WTC11 (cell line): ENCODE measurements around the gene TAF6. TPM values are rescaled to one million over a fixed set of nuclear protein-coding genes. Genes with fewer than 3 reads are reported as not detected.

Experiments
- ATAC-seq: fragments of 200-7000 bp; cut with Tn5 transposase; 2 replicates; pipeline ENCODE4 v1.10.0; 2021; ENCODE audit warnings: mild to moderate bottlenecking, moderate library complexity
- CTCF ChIA-PET: fragments of 300-600 bp; sonication (Branson Sonifier 250); formaldehyde crosslinking; loops from one replicate; lab custom pipeline; 2021; ENCODE audit warnings: antibody characterized with exemption; lab: Charles Lee
- POLR2A ChIA-PET: fragments of 350-600 bp; sonication (Branson Sonifier 250); formaldehyde crosslinking; loops from one replicate; lab custom pipeline; 2021; ENCODE audit warnings: antibody characterized with exemption; lab: Charles Lee
- DNase-seq: peaks from one replicate; pipeline ENCODE4 v3.0.0; 2021; ENCODE audit warnings: low spot score
- H3K27ac Mint-ChIP-seq: 2 replicates; pipeline ENCODE4 v1.8.0; 2021; ENCODE audit warnings: mixed read lengths
- H3K27me3 Mint-ChIP-seq: 2 replicates; pipeline ENCODE4 v1.8.0; 2021; ENCODE audit warnings: low read depth, mild to moderate bottlenecking, moderate library complexity, mixed read lengths
- H3K36me3 Mint-ChIP-seq: 2 replicates; pipeline ENCODE4 v1.8.0; 2021; ENCODE audit warnings: mixed read lengths
- H3K4me1 Mint-ChIP-seq: 2 replicates; pipeline ENCODE4 v1.8.0; 2022; ENCODE audit warnings: mixed read lengths
- H3K4me3 Mint-ChIP-seq: 2 replicates; pipeline ENCODE4 v1.8.0; 2021; ENCODE audit warnings: mild to moderate bottlenecking, moderate library complexity, mixed read lengths
- H3K9me3 Mint-ChIP-seq: 2 replicates; pipeline ENCODE4 v1.8.0; 2021; ENCODE audit warnings: mixed read lengths
- ARID4B ChIP-seq: sonication (generic); formaldehyde crosslinking; IDR thresholded peaks from 2 replicates; pipeline ENCODE4 v1.8.0; 2023; ENCODE audit warnings: missing genetic modification reagents, mild to moderate bottlenecking, borderline replicate concordance
- ATF2 ChIP-seq: sonication (generic); formaldehyde crosslinking; IDR thresholded peaks from 2 replicates; pipeline ENCODE4 v1.8.1; 2022; ENCODE audit warnings: low read depth, missing genetic modification reagents, borderline replicate concordance
- ERG ChIP-seq: fragments of 250-450 bp; sonication (Bioruptor Pico); IDR thresholded peaks from 2 replicates; pipeline ENCODE4 v1.8.0; 2021; ENCODE audit warnings: mild to moderate bottlenecking
- FOXK1 ChIP-seq: sonication (generic); formaldehyde crosslinking; IDR thresholded peaks from 2 replicates; pipeline ENCODE4 v1.8.0; 2022; ENCODE audit warnings: mild to moderate bottlenecking, moderate library complexity, missing genetic modification reagents
- FOXP4 ChIP-seq: sonication (generic); formaldehyde crosslinking; IDR thresholded peaks from 2 replicates; pipeline ENCODE4 v1.8.0; 2022; ENCODE audit warnings: mild to moderate bottlenecking, missing genetic modification reagents
- GABPB1 ChIP-seq: sonication (generic); formaldehyde crosslinking; IDR thresholded peaks from 2 replicates; pipeline ENCODE4 v1.8.1; 2023; ENCODE audit warnings: mild to moderate bottlenecking, missing genetic modification reagents
- NFE2L1 ChIP-seq: sonication (generic); formaldehyde crosslinking; IDR thresholded peaks from 2 replicates; pipeline ENCODE4 v1.8.1; 2023; ENCODE audit warnings: missing genetic modification reagents
- ZBTB21 ChIP-seq: sonication (generic); formaldehyde crosslinking; IDR thresholded peaks from 2 replicates; pipeline ENCODE4 v1.8.1; 2023; ENCODE audit warnings: mild to moderate bottlenecking, missing genetic modification reagents, borderline replicate concordance
- ZNF121 ChIP-seq: sonication (generic); formaldehyde crosslinking; IDR thresholded peaks from 2 replicates; pipeline ENCODE4 v1.8.0; 2023; ENCODE audit warnings: missing genetic modification reagents
- ZNF232 ChIP-seq: sonication (generic); formaldehyde crosslinking; IDR thresholded peaks from 2 replicates; pipeline ENCODE4 v1.8.0; 2022; ENCODE audit warnings: mild to moderate bottlenecking, missing genetic modification reagents
- ZNF423 ChIP-seq: fragments of 250-450 bp; sonication (Bioruptor Pico); IDR thresholded peaks from 2 replicates; pipeline ENCODE4 v2.1.2; 2022; ENCODE audit warnings: mild to moderate bottlenecking, moderate library complexity
- ZSCAN18 ChIP-seq: fragments of 250-450 bp; sonication (Bioruptor Pico); IDR thresholded peaks from 2 replicates; pipeline ENCODE4 v2.1.2; 2022; ENCODE audit warnings: mild to moderate bottlenecking, moderate library complexity
- total RNA-seq: library from RNA; stranded (reverse); gene quantifications from 3 replicates; pipeline ENCODE4 v1.2.3, GENCODE V29; 2021

The TAF6 gene
- total RNA-seq, 1 experiment from 2014 or later: 121 TPM

- ChIA-PET POLR2A (no interaction called here), CTCF (interaction anchor here (1.5 kb wide), 1 partner anchor 23 kb away, joined by 5 read pairs; no protein-coding TSS in a partner anchor)
- H3K27ac Mint-ChIP-seq: peak overlapping the region; percentile 27; the same call in 1 of the 2 replicates
- DNase-seq (no peak), ATAC-seq (no peak)
- TF ChIP-seq ZNF121 (CRISPR knock-in tag) (0 out of 2 replicates have a peak, but pooled peaks have one; percentile 3), ZSCAN18 (CRISPR knock-in tag) (no peak), ATF2 (CRISPR knock-in tag) (no peak)
- H3K4me3 Mint-ChIP-seq: no peak overlapping the region
- no peaks in the 10 kb centered on the region for H3K9me3 Mint-ChIP-seq
- H3K27me3 Mint-ChIP-seq: no peaks in the 10 kb centered on the region
- H3K36me3 Mint-ChIP-seq: peaks cover 32% of the 10 kb centered on the region
- peaks cover 36% of the 10 kb centered on the region for H3K4me1 Mint-ChIP-seq
Observed at GRCh38 chr7:100153708-100154535, 34.8 kb upstream of the TAF6 start.

- peaks cover 32% of the 10 kb centered on the region for H3K36me3 Mint-ChIP-seq
Observed at GRCh38 chr7:100152937-100153666, 33.9 kb upstream of the TAF6 start.

GRCh38 chr7:100152404-100152803 lies 33.2 kb upstream of the TAF6 start:
- Mint-ChIP-seq H3K36me3 (peaks cover 32% of the 10 kb centered on the region), H3K27ac (peak overlapping the region; percentile 16), H3K4me1 (peaks cover 35% of the 10 kb centered on the region), H3K4me3 (no peak overlapping the region), H3K9me3 (no peaks in the 10 kb centered on the region), H3K27me3 (no peaks in the 10 kb centered on the region)
- TF ChIP-seq ZNF121 (CRISPR knock-in tag): no peak
- no peak for TF ChIP-seq GABPB1
- no peak for TF ChIP-seq ARID4B (CRISPR knock-in tag)
- TF ChIP-seq FOXK1: no peak
- no peak for TF ChIP-seq NFE2L1
- TF ChIP-seq ZNF423 (CRISPR knock-in tag): no peak
- no peak for TF ChIP-seq ERG (CRISPR knock-in tag)
- ChIA-PET POLR2A (no interaction called here), CTCF (interaction anchor here (0.7 kb wide), 1 partner anchor 12 kb away, joined by 3 read pairs; no protein-coding TSS in a partner anchor)
- DNase-seq: no peak
- ATAC-seq: no peak

More at GRCh38 chr7:100152937-100153666, 33.9 kb upstream of the TAF6 start:
- H3K27ac Mint-ChIP-seq: 0 out of 2 replicates have a peak overlapping the region, but pooled peaks have one; percentile 35
- no peak for ATAC-seq
- POLR2A ChIA-PET: no interaction called here
- no peaks in the 10 kb centered on the region for H3K9me3 Mint-ChIP-seq
- CTCF ChIA-PET: interaction anchor here (0.7 kb wide), 1 partner anchor 11 kb away, joined by 3 read pairs; no protein-coding TSS in a partner anchor
- no peaks in the 10 kb centered on the region for H3K27me3 Mint-ChIP-seq
- no peak overlapping the region for H3K4me3 Mint-ChIP-seq
- peaks cover 38% of the 10 kb centered on the region for H3K4me1 Mint-ChIP-seq
- no peak for TF ChIP-seq ZBTB21 (CRISPR knock-in tag)
- TF ChIP-seq FOXP4: no peak
- TF ChIP-seq ZNF232 (CRISPR knock-in tag): no peak
- DNase-seq: no peak
